ENCODE measurements around the gene ATN1.

ATN1 gene

DNA sequence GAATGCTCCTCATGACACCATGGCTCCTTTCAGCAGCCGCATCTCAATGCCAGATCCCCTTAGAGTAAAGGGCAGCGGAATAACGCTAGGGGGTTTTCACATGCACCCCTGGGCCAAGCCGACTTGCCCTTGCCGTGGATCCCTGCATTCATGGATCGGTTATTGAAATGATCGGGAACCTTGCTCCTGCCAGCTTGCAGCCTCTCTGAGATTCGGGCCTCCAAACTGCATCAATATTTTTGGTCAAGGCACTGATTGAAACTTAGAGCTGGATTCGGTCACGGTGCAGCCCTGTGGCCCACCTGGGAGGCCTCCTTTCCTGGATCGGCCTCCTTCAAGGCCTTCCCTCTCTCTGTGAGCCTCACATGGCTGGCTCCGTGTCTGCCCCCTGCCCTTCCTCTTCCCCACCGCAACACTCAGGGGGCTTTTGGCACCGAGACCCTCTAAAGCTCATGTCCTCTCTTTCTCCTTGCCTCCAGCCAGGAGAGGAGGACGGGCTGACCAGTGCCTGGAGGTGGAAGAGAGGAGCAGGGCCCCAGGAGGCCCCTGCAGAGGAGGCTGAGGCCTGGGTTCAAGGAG lies 25.2 kb downstream of the ATN1 start:
- CTCF ChIA-PET = interaction anchor here (1.0 to 1.1 kb wide), 2 partner anchors 9 to 12 kb away, joined by 4 to 5 read pairs; no protein-coding TSS in a partner anchor
- POLR2A ChIA-PET = interaction anchor here (1.8 to 3.3 kb wide), 2 partner anchors 9 kb away, joined by 15 to 21 read pairs; partner anchors contain the start of genes C12orf57 and RNU7-1
- DNase-seq (ENCODE audit: extremely low spot score) = no peak
- no peak for TF ChIP-seq FOXA1 (IDR thresholded peaks at IDR 0.05)
- no peak for TF ChIP-seq ELF4 (IDR thresholded peaks at IDR 0.05)
- TF ChIP-seq FOXM1 (IDR thresholded peaks at IDR 0.05; ENCODE audit: borderline replicate concordance) = no peak
- no peak for TF ChIP-seq BHLHE40 (IDR thresholded peaks at IDR 0.05; ENCODE audit: borderline replicate concordance)
- TF ChIP-seq ARNT (IDR thresholded peaks at IDR 0.05) = no peak
- no peak for TF ChIP-seq CTBP1 (IDR thresholded peaks at IDR 0.05; ENCODE audit: borderline replicate concordance)
- TF ChIP-seq NFRKB (IDR thresholded peaks at IDR 0.05) = no peak
- no peak for TF ChIP-seq SP1 (IDR thresholded peaks at IDR 0.05)
- TF ChIP-seq SUZ12 (IDR thresholded peaks at IDR 0.05) = no peak
- TF ChIP-seq TARDBP (IDR thresholded peaks at IDR 0.05) = no peak
- TF ChIP-seq LEF1 (IDR thresholded peaks at IDR 0.05; ENCODE audit: borderline replicate concordance) = no peak
- no peak for TF ChIP-seq FOXK2 (IDR thresholded peaks at IDR 0.05)
- no peak for TF ChIP-seq ZNF384 (IDR thresholded peaks at IDR 0.05)
- TF ChIP-seq L3MBTL2 (conservative IDR thresholded peaks at IDR 0.05) = no peak
- TF ChIP-seq HDGF (IDR thresholded peaks at IDR 0.05; ENCODE audit: borderline replicate concordance) = no peak
- TF ChIP-seq, protein P1, sequence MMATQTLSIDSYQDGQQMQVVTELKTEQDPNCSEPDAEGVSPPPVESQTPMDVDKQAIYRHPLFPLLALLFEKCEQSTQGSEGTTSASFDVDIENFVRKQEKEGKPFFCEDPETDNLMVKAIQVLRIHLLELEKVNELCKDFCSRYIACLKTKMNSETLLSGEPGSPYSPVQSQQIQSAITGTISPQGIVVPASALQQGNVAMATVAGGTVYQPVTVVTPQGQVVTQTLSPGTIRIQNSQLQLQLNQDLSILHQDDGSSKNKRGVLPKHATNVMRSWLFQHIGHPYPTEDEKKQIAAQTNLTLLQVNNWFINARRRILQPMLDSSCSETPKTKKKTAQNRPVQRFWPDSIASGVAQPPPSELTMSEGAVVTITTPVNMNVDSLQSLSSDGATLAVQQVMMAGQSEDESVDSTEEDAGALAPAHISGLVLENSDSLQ (IDR thresholded peaks at IDR 0.05) = no peak

GRCh38 chr12:6953442-6954315 lies 25.9 kb downstream of the ATN1 start:
- DNase-seq (ENCODE audit: extremely low spot score) = no peak
- CTCF ChIA-PET = interaction anchor here (0.7 kb wide), 1 partner anchor 200 kb away, joined by 3 read pairs; no protein-coding TSS in a partner anchor
- TF ChIP-seq L3MBTL2 (conservative IDR thresholded peaks at IDR 0.05) = no peak
- TF ChIP-seq TARDBP (IDR thresholded peaks at IDR 0.05) = no peak
- TF ChIP-seq NFRKB (IDR thresholded peaks at IDR 0.05) = no peak
- TF ChIP-seq FOXA1 (IDR thresholded peaks at IDR 0.05) = no peak
- no peak for TF ChIP-seq CTBP1 (IDR thresholded peaks at IDR 0.05; ENCODE audit: borderline replicate concordance)
- TF ChIP-seq, protein P1 (IDR thresholded peaks at IDR 0.05) = no peak
- TF ChIP-seq SUZ12 (IDR thresholded peaks at IDR 0.05) = no peak
- no peak for TF ChIP-seq ZNF384 (IDR thresholded peaks at IDR 0.05)
- TF ChIP-seq HDGF (IDR thresholded peaks at IDR 0.05; ENCODE audit: borderline replicate concordance) = no peak
- no peak for TF ChIP-seq FOXM1 (IDR thresholded peaks at IDR 0.05; ENCODE audit: borderline replicate concordance)
- TF ChIP-seq BHLHE40 (IDR thresholded peaks at IDR 0.05; ENCODE audit: borderline replicate concordance) = no peak
- no peak for TF ChIP-seq ARNT (IDR thresholded peaks at IDR 0.05)
- no peak for TF ChIP-seq LEF1 (IDR thresholded peaks at IDR 0.05; ENCODE audit: borderline replicate concordance)
- no peak for TF ChIP-seq FOXK2 (IDR thresholded peaks at IDR 0.05)
- POLR2A ChIA-PET = interaction anchor here (1.8 to 13.3 kb wide), 4 partner anchors 8 to 16 kb away, joined by 4 to 450 read pairs (median 18); partner anchors contain the start of genes C12orf57 and RNU7-1

DNA sequence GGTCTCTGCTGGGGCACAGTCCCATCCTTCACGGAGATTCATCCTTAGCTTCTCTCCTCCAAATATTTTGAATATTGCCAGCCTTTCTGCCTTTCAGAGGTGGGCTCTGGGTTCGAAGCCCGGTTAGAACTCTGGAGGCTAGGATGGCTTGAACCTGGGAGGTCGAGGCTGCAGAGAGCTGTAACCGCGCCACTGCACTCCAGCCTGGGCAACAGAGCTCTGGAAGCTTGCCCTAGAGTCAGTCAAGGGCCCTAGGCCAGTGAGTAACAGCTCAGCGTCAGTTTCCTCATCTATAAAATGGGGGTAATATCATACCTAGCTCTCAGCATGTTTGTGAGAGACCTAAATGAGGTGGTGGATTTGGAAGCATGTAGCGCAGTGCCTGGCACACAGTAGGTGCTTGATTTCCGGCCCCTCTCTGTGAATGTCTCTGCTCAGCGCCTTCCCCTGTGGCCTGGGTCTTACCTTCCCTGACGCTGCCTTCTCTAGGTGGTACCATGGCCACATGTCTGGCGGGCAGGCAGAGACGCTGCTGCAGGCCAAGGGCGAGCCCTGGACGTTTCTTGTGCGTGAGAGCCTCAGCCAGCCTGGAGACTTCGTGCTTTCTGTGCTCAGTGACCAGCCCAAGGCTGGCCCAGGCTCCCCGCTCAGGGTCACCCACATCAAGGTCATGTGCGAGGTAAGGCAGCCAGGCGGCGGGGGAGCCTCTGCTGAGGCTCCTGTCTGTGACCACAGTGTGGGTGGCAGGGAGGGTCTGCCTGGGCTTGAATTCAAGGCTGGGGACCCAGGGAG lies 26.8 kb downstream of the ATN1 start:
- DNase-seq (ENCODE audit: extremely low spot score) = no peak
- TF ChIP-seq CTBP1 (IDR thresholded peaks at IDR 0.05; ENCODE audit: borderline replicate concordance) = no peak
- no peak for TF ChIP-seq FOXA1 (IDR thresholded peaks at IDR 0.05)
- TF ChIP-seq ZNF384 (IDR thresholded peaks at IDR 0.05) = no peak
- TF ChIP-seq L3MBTL2 (conservative IDR thresholded peaks at IDR 0.05) = no peak
- TF ChIP-seq HDGF (IDR thresholded peaks at IDR 0.05; ENCODE audit: borderline replicate concordance) = no peak
- TF ChIP-seq SUZ12 (IDR thresholded peaks at IDR 0.05) = no peak
- TF ChIP-seq ELF4 (IDR thresholded peaks at IDR 0.05) = no peak
- TF ChIP-seq, protein P1 (IDR thresholded peaks at IDR 0.05) = no peak
- TF ChIP-seq ARNT (IDR thresholded peaks at IDR 0.05) = no peak
- no peak for TF ChIP-seq TARDBP (IDR thresholded peaks at IDR 0.05)
- no peak for TF ChIP-seq LEF1 (IDR thresholded peaks at IDR 0.05; ENCODE audit: borderline replicate concordance)
- TF ChIP-seq SP1 (IDR thresholded peaks at IDR 0.05) = no peak
- TF ChIP-seq FOXK2 (IDR thresholded peaks at IDR 0.05) = no peak
- TF ChIP-seq FOXM1 (IDR thresholded peaks at IDR 0.05; ENCODE audit: borderline replicate concordance) = no peak
- CTCF ChIA-PET = interaction anchor here (0.7 kb wide), 1 partner anchor 201 kb away, joined by 3 read pairs; no protein-coding TSS in a partner anchor
- POLR2A ChIA-PET = interaction anchor here (2.1 to 13.3 kb wide), 2 partner anchors 8 to 15 kb away, joined by 4 to 450 read pairs; partner anchors contain the start of genes C12orf57 and RNU7-1

GRCh38 chr12:6955108-6956020 lies 27.6 kb downstream of the ATN1 start:
- TF ChIP-seq CTBP1 (IDR thresholded peaks at IDR 0.05; ENCODE audit: borderline replicate concordance) = no peak
- no peak for TF ChIP-seq BHLHE40 (IDR thresholded peaks at IDR 0.05; ENCODE audit: borderline replicate concordance)
- TF ChIP-seq LEF1 (IDR thresholded peaks at IDR 0.05; ENCODE audit: borderline replicate concordance) = no peak
- no peak for TF ChIP-seq ELF4 (IDR thresholded peaks at IDR 0.05)
- no peak for TF ChIP-seq HDGF (IDR thresholded peaks at IDR 0.05; ENCODE audit: borderline replicate concordance)
- TF ChIP-seq FOXK2 (IDR thresholded peaks at IDR 0.05) = no peak
- TF ChIP-seq, protein P1 (IDR thresholded peaks at IDR 0.05) = no peak
- TF ChIP-seq FOXA1 (IDR thresholded peaks at IDR 0.05) = no peak
- no peak for TF ChIP-seq TARDBP (IDR thresholded peaks at IDR 0.05)
- TF ChIP-seq ZNF384 (IDR thresholded peaks at IDR 0.05) = no peak
- TF ChIP-seq L3MBTL2 (conservative IDR thresholded peaks at IDR 0.05) = no peak
- no peak for TF ChIP-seq FOXM1 (IDR thresholded peaks at IDR 0.05; ENCODE audit: borderline replicate concordance)
- TF ChIP-seq NFRKB (IDR thresholded peaks at IDR 0.05) = no peak
- ChIA-PET POLR2A (interaction anchor here (2.1 to 13.3 kb wide), 2 partner anchors 9 to 14 kb away, joined by 4 to 450 read pairs; partner anchors contain the start of genes C12orf57 and RNU7-1), CTCF (interaction anchor here (1.1 kb wide), 1 partner anchor 9 kb away, joined by 3 read pairs; no protein-coding TSS in a partner anchor)
- DNase-seq (ENCODE audit: extremely low spot score) = no peak
